SK-N-SH treated with all-trans-retinoic acid at 6 μM for 48 hours (cell line): Measurements from ENCODE around the gene ZNF385B.

Experiments used
- ARNTL ChIP-seq: fragments of 450-650 bp; formaldehyde crosslinking; IDR thresholded peaks from 2 replicates; pipeline ENCODE4 v1.5.0; 2020; ENCODE audit warnings: low read depth, mild to moderate bottlenecking, moderate library complexity, borderline replicate concordance
- CSDC2 ChIP-seq: fragments of 250-450 bp; sonication (Bioruptor Pico); IDR thresholded peaks from 2 replicates; pipeline ENCODE4 v1.5.0; 2020; ENCODE audit warnings: mild to moderate bottlenecking, moderate library complexity
- ESRRG ChIP-seq: fragments of 250-450 bp; sonication (Bioruptor Pico); IDR thresholded peaks from 2 replicates; pipeline ENCODE4 v1.6.1; 2021; ENCODE audit warnings: mild to moderate bottlenecking
- ISL1 ChIP-seq: fragments of 250-450 bp; sonication (Bioruptor Pico); IDR thresholded peaks from 2 replicates; pipeline ENCODE4 v2.1.2; 2022; ENCODE audit warnings: mild to moderate bottlenecking, moderate library complexity
- OSR1 ChIP-seq: fragments of 250-450 bp; sonication (Bioruptor Pico); IDR thresholded peaks from 2 replicates; pipeline ENCODE4 v1.8.0; 2022; ENCODE audit warnings: moderate library complexity, mild to moderate bottlenecking, inconsistent platforms
- ZNF565 ChIP-seq: fragments of 450-650 bp; formaldehyde crosslinking; conservative IDR thresholded peaks from 2 replicates; pipeline ENCODE4 v1.5.0; 2020; ENCODE audit warnings: low read depth, mild to moderate bottlenecking, moderate library complexity
- ZNF70 ChIP-seq: fragments of 450-650 bp; formaldehyde crosslinking; IDR thresholded peaks from 2 replicates; pipeline ENCODE4 v1.5.0; 2020; ENCODE audit warnings: mild to moderate bottlenecking, moderate library complexity
- TF ChIP-seq, protein P1 (sequence below): fragments of 250-450 bp; sonication (Bioruptor Pico); IDR thresholded peaks from 2 replicates; pipeline ENCODE4 v1.8.0; 2020; ENCODE audit warnings: mild to moderate bottlenecking, moderate library complexity, borderline replicate concordance
- TF ChIP-seq, protein P2 (sequence below): fragments of 250-450 bp; sonication (Bioruptor Pico); IDR thresholded peaks from 2 replicates; pipeline ENCODE4 v1.5.1; 2020; ENCODE audit warnings: low read depth, mild to moderate bottlenecking, moderate library complexity

DNA sequence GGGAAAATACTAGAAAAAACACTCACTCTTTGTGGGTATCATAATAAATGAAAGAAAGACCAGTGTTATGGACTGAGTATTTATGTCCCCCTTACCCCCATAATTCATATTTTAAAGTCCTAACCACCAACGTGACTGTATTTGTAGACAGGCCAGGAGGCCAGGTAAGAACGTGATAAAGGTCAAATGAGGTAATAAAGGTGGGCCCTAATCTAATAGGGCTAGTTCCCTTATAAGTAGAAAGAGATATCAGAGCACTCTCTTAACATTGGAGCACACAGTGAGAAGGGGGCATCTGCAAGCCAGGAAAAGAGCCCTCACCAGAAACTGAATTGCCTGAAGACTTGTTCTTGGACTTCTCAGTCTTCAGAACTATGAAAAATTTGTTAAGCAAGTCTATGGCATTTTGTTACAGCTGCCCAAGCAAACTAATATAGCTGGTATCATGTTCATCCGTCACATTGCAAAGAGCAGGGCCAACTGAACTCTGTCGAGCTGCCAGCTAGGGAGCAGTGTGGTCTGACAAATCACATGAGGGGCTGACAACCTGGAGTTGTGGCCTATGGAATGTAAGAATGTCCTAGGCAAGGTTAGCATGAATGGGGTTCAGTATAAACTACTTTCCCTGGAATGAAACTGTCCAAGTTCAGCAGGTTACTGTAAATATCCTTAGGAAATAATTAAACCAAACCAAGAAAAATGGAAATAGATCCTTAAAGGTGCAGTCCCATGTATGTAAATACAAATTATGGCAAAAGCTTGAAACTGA, 280.9 kb downstream of the ZNF385B start:
- TF ChIP-seq OSR1 (no peak), ZNF70 (CRISPR knock-in tag) (no peak), ZNF565 (CRISPR knock-in tag) (no peak), ARNTL (no peak), ESRRG (no peak), CSDC2 (CRISPR knock-in tag) (no peak), ISL1 (CRISPR knock-in tag) (no peak)
- TF ChIP-seq, protein P1, sequence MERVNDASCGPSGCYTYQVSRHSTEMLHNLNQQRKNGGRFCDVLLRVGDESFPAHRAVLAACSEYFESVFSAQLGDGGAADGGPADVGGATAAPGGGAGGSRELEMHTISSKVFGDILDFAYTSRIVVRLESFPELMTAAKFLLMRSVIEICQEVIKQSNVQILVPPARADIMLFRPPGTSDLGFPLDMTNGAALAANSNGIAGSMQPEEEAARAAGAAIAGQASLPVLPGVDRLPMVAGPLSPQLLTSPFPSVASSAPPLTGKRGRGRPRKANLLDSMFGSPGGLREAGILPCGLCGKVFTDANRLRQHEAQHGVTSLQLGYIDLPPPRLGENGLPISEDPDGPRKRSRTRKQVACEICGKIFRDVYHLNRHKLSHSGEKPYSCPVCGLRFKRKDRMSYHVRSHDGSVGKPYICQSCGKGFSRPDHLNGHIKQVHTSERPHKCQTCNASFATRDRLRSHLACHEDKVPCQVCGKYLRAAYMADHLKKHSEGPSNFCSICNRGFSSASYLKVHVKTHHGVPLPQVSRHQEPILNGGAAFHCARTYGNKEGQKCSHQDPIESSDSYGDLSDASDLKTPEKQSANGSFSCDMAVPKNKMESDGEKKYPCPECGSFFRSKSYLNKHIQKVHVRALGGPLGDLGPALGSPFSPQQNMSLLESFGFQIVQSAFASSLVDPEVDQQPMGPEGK (CRISPR knock-in tag): no peak
- TF ChIP-seq, protein P2, sequence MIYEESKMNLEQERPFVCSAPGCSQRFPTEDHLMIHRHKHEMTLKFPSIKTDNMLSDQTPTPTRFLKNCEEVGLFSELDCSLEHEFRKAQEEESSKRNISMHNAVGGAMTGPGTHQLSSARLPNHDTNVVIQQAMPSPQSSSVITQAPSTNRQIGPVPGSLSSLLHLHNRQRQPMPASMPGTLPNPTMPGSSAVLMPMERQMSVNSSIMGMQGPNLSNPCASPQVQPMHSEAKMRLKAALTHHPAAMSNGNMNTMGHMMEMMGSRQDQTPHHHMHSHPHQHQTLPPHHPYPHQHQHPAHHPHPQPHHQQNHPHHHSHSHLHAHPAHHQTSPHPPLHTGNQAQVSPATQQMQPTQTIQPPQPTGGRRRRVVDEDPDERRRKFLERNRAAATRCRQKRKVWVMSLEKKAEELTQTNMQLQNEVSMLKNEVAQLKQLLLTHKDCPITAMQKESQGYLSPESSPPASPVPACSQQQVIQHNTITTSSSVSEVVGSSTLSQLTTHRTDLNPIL (CRISPR knock-in tag): no peak
